Colonic mucosa (tissue), 4 donors: Measurements from ENCODE around the gene GRP. TPM values are rescaled to one million over a fixed set of nuclear protein-coding genes. Genes with fewer than 3 reads are reported as not detected.

Source experiments
- DNase-seq: peaks from one replicate; pipeline ENCODE4 v3.0.0-alpha.2; 2020
- H3K27ac ChIP-seq: fragments of 200-600 bp; one replicate; pipeline ENCODE4 v1.8.0; 2021
- H3K27me3 ChIP-seq: fragments of 200-600 bp; one replicate; pipeline ENCODE4 v1.8.0; 2021
- H3K36me3 ChIP-seq: fragments of 200-600 bp; one replicate; pipeline ENCODE4 v1.8.0; 2021
- H3K4me1 ChIP-seq: fragments of 200-600 bp; one replicate; pipeline ENCODE4 v1.8.0; 2021; ENCODE audit warnings: mild to moderate bottlenecking
- H3K4me3 ChIP-seq: fragments of 200-600 bp; one replicate; pipeline ENCODE4 v1.8.0; 2021
- H3K9ac ChIP-seq, 2 donors: one replicate each; pipeline ENCODE4 v1.7.0; 2013; ENCODE audit warnings: control low read depth in 2 of 2, low read depth in 2 of 2, low read length in 2 of 2
- H3K9me3 ChIP-seq: fragments of 200-600 bp; one replicate; pipeline ENCODE4 v1.8.0; 2021
- CTCF ChIP-seq: fragments of 200-600 bp; IDR thresholded peaks from one replicate; pipeline ENCODE4 v1.8.0; 2022; ENCODE audit warnings: antibody characterized with exemption, mild to moderate bottlenecking
- intact Hi-C: fragments of 100-400 bp; cut with DNase I; formaldehyde crosslinking; loops from one replicate; pipeline ENCODE4 v1.14.1; 2022
- total RNA-seq, 2 donors: library from RNA; stranded (reverse); fragmentation: NEBNext Ultra II Directional in 1 of 2; extraction: Animal tissue kit (Norgen Biotek cat#: 25700) in 1 of 2; gene quantifications; one replicate each; pipeline ENCODE4 v1.2.1, GENCODE V29; 2021
- donor health status: healthy.
- donor health status: DM: no; HTN: no; CAD: no.
- donor health status: DM: no; HTN: no; CAD: no.

GRP gene
- total RNA-seq, 2 donors from 2014 or later: not detected

- Histone ChIP-seq H3K9ac (no peak overlapping the region), H3K27ac (no peak overlapping the region), H3K4me3 (no peak overlapping the region), H3K36me3 (no peaks in the 10 kb centered on the region), H3K9me3 (no peaks in the 10 kb centered on the region), H3K27me3 (no peaks in the 10 kb centered on the region), H3K4me1 (no peaks in the 10 kb centered on the region)
- no peak for DNase-seq
- no peak for TF ChIP-seq CTCF
- intact Hi-C loops: no loop called here
Observed at GRCh38 chr18:59200787-59201186, 19.2 kb upstream of the GRP start.

DNA sequence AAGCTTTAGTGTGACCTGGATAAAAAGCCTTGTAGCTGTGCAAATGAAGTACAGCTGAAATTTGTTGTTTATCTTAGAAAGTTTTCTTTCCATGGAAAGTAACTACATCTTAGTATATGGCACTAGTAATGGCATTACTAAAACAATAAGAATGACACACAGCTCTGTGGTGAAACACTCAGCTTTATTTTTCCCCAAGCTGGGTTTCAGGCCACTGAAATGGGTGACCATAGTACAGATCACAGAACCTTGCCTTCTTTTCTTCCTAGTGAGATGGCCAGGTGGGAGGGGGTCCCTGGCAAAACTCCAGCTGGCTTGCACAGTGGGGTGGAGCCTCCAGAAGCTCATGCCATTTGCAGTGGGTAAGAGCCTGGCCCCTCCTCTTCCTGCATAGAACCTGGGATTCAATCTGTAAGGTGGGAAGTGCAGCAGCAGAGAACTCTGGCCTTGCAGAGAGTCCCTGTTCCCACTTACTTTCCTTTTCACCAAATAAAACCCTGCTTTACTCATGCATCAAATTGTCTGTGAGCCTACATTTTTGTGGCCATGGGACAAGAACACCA, 17.6 kb upstream of the GRP start:
- no peak overlapping the region for H3K4me3 ChIP-seq
- intact Hi-C loops: no loop called here
- no peak for DNase-seq
- H3K9ac ChIP-seq: no peak overlapping the region
- H3K27ac ChIP-seq: no peak overlapping the region
- no peaks in the 10 kb centered on the region for H3K9me3 ChIP-seq
- H3K4me1 ChIP-seq: no peaks in the 10 kb centered on the region
- TF ChIP-seq CTCF: no peak
- no peaks in the 10 kb centered on the region for H3K36me3 ChIP-seq
- no peaks in the 10 kb centered on the region for H3K27me3 ChIP-seq

DNA sequence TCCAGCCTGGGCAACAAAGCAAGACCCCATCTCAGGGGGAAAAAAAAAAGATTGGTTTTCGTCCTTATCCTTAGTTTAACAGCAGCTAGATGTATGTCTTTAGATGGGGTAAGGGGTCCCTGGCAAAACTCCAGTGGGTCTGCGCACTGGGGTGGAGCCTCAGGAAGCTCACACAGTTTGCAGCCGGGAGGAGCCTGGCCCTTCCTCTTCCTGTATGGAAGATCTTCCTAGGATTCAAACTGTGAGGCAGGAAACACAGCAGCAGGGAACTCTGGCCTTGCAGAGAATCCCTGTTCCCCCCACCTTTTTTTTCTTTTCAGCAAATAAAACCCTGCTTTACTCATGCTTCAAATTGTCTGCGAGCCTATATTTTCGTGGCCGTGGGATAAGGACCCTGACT, 12.5 kb upstream of the GRP start:
- H3K27ac ChIP-seq: no peak overlapping the region
- no peaks in the 10 kb centered on the region for H3K9me3 ChIP-seq
- no peak for DNase-seq
- no peaks in the 10 kb centered on the region for H3K27me3 ChIP-seq
- H3K4me3 ChIP-seq: no peak overlapping the region
- no peaks in the 10 kb centered on the region for H3K4me1 ChIP-seq
- no peak for TF ChIP-seq CTCF
- H3K9ac ChIP-seq: no peak overlapping the region
- no peaks in the 10 kb centered on the region for H3K36me3 ChIP-seq
- intact Hi-C loops: no loop called here

- Histone ChIP-seq H3K27ac (no peak overlapping the region), H3K4me1 (no peaks in the 10 kb centered on the region), H3K27me3 (no peaks in the 10 kb centered on the region), H3K9ac (no peak overlapping the region), H3K9me3 (no peaks in the 10 kb centered on the region), H3K36me3 (no peaks in the 10 kb centered on the region), H3K4me3 (no peak overlapping the region)
- DNase-seq: no peak
- no peak for TF ChIP-seq CTCF
- intact Hi-C loops: no loop called here
Observed at GRCh38 chr18:59208602-59209125, 11.3 kb upstream of the GRP start.

- TF ChIP-seq CTCF: no peak
- no peak overlapping the region for H3K9ac ChIP-seq
- no peaks in the 10 kb centered on the region for H3K4me1 ChIP-seq
- H3K4me3 ChIP-seq: no peak overlapping the region
- H3K9me3 ChIP-seq: no peaks in the 10 kb centered on the region
- no peaks in the 10 kb centered on the region for H3K36me3 ChIP-seq
- intact Hi-C loops: no loop called here
- DNase-seq: no peak
- H3K27ac ChIP-seq: no peak overlapping the region
- H3K27me3 ChIP-seq: no peaks in the 10 kb centered on the region
Observed at GRCh38 chr18:59210299-59210698, 9.7 kb upstream of the GRP start.
